ENCODE measurements around the gene CCDC134.
"Not testable (repeated sequence)": the region's sequence is repeated elsewhere in the genome, so short reads cannot be mapped to it uniquely, and the experiment has no call there.

Gene CCDC134

DNA sequence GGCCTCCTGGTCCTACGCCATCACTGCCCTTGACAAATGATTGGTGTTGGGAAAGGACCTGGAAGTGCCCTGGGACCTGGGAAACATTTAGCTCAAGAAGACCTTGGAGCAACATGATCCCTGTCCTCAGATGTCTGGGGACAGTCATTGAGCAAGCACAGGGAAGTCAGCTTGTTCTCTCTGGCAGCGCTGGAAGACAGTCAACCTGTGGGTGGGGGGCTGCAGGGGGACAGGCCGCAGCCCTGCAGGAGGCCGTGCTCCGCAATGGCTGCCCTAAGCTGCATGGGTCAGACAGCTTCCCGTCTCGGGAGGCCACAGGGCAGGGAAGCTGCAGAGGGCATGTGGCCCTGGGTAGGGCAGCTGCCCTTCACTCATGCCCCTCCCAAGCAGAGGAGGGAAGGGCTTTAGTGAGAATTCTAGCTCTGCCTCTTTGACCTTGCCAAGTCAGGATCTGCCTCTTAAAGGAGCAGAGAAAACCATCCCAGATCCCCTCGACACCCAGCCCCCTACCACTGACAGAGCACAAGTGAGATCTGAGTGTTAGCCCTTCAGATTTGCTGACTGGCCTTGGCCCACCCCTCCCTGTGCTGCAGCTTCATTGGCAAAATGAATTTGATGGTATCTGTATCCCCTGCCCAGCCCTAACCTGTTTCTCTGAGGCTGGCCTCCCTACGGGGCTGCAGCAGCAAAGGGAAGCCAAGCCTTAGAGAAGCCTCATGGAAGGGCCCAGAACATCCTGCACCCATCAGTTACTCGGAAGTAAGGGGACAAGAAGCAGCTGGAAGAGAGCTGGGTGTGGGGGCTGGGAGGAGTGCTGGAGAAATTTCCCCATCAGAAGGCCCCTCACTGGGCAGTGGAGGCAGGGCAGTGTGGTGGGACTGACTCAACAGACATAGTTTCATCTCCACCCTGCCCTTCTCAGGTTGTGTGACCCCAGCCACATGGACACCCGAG is 26.2 kb downstream of the CCDC134 start:
- no peak for DNase-seq

GRCh38 chr22:41827671-41828070 is 27.2 kb downstream of the CCDC134 start:
- DNase-seq, result no peak

GRCh38 chr22:41828516-41828915 is 28.0 kb downstream of the CCDC134 start:
- peak; percentile 52 for DNase-seq

- no peak for DNase-seq
These were observed 29.7 kb downstream of the CCDC134 start for GRCh38 chr22:41830174-41830573.

DNA sequence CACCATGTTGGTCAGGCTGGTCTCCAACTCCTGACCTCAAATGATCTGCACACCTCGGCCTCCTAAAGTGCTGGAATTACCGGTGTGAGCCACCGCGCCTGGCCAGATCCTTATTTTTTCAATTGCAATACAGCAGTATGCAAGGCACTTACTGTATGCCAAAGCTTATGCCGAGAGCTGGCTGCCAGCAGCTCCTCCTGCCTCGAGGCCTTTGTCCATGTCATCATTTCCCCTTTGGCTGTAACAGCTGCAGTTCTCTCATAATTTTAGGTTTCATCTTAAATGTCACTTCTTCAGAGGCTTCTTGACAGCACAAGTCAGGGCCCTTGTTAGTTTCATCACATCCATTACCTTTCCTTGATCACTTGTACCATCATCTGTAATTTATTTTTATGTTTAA is 30.9 kb downstream of the CCDC134 start:
- DNase-seq, result no peak

DNA sequence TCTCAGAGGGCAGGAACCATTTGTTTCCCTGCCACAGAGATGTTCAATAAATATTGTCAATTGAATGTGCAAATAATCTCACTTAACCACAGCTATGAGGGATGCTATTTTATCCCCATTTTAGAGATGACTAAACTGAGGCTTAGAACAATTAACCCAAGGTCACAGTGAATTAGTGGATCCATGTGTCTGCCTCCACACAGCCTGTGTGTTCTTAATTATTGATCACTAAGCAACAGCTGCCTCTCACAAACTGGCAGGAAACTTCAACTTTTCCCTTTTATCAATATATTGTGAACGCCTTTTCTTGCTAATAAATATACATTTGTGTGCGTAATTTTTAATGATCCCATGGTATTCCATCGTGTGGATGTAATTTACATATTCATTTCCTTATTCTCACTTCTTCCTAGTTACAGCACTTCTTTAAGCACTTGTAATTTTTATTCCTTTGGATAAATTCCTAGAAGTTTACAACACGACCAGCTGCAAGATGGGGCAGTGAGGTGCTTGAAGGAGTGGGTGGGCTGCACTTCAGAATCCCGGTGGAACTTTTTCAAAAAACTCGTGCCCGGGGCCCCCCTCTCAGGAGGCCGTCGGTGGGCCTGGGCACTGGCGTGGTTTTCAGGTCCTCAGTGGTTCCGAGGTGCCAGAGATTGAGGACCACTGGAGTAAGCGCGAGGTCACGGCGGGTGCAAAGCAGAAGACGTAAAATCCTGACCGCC is 31.5 kb downstream of the CCDC134 start:
- DNase-seq, result no peak

- DNase-seq, result peak; percentile 86
These were observed 32.3 kb downstream of the CCDC134 start, which contains the start of gene SREBF2 for GRCh38 chr22:41832553-41833368. SREBF2 (plus strand) TSS chr22:41833105; CDS start chr22:41833271, 166 bp downstream.

- DNase-seq, result no peak
These were observed 33.0 kb downstream of the CCDC134 start for GRCh38 chr22:41833369-41834004.

DNA sequence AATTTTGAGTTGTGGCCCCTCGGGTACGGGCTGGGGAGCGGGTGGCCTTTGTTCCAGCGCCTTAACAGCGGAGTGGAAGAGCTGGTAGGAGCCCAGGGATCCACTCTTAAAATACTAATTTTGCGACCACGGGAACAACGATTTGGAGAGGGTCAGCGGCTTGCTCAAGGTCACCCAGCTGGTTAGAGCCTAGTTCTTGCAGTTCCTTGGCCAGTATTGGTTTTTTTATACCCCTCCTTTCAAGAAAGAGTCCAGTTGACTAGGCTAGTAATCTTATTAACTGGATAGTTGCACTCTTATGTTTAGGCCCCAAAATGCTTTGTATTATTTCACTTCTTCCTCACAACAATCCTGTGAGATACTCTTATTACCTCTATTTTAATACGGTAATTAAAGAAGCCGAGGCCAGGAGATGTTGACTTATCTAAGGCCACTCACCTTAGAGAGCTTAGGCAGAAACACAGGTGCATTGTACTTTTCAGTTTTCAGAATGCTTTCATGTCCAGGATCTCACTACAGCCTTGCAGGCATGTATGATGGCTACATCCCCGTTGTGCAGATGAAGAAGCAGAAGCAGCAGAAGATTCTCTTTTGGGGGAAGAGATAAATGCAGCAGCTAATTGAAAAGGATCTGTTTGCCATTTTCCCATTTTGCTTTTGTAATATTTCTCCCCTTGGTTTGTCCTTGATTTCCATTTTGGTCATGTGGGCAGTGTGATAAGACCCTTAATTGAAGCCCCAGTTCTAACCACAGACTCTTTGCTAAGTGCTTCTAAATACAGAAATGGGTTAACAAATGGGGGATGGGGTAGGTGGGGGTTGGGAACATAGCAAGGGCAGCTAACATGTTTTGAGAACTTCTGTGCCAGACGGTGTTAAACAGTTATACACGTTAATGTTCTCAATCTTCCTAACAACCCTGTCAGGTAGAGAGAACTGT is 33.8 kb downstream of the CCDC134 start:
- DNase-seq, result no peak

- not testable (repeated sequence) for DNase-seq
These were observed 35.0 kb downstream of the CCDC134 start for GRCh38 chr22:41835462-41835861.

DNA sequence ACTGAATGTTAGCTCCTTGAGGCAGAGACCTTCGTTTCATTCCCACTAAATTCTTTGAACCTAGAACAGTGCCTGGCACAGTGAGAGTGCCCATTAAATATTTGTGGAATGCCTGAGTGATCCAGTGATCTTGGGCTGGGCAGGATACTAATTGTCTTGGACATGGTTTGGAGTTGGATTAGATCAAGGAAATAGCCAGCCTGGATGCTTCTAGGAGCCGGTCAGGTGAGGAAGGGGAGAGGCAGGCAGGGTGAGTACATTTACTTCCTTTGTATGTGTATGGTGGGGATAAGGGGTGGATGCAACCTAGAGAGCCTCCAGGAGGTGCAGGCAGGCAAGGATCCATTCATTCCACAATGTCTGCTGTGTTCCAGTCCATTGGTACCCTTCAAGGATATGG is 36.1 kb downstream of the CCDC134 start:
- DNase-seq, result no peak

DNA sequence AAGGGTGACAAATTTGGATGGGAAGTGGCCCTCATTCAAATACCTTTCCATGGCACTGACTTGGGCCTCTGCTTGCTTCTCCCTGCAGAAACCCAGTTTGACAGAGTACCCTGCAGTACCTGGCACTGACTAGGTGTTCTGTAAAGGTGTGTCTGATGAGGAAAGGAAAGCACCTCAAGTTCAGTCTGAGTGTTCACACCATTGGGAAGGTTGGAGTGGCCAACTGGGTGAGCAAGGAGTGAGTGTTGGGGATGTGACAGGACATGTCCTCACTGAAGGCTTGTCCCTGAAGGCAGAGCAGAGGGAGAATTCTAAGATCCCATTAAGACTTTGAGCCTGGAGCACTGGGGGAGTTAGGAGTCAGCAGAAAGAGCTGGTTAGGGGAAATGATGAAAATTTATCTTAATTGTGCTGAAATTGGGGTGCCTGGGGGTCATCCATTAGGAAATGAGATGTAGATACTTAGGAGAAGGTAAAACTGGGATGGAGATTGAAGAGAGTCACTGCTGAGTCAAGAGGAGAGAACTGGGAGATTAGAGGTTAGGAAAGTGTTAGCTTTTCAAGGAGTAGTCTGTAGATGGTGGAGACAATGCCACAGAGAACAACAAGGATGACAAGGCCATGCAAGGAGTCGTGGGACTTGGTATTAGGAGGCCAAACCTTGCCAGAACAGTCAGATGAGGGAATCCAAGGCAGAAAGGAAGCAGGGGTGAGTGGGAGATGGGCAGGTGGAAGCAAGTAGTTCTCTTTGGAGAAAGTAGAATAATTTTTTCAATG is 38.6 kb downstream of the CCDC134 start:
- no peak for DNase-seq

DNA sequence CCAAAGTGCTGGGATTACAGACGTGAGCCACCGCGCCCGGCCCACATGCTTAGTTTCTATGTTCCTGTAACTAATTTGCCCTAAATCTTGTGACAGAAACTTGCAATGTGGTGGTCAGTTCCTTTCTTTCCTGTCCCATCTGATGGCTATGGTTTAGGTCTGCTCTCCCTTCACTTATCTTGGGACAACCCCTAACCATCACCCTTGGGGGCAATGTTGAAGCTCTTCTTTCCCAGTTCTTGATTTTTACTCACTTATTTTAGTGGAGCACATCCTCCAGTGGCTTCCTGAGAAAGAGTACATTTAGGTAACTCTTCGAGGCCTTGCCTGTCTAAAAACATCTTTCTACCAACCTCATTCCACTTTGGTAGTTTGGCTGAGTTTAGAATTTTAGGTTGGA is 39.7 kb downstream of the CCDC134 start:
- no peak for DNase-seq

- no peak for DNase-seq
These were observed 40.7 kb downstream of the CCDC134 start for GRCh38 chr22:41841085-41841712.

DNA sequence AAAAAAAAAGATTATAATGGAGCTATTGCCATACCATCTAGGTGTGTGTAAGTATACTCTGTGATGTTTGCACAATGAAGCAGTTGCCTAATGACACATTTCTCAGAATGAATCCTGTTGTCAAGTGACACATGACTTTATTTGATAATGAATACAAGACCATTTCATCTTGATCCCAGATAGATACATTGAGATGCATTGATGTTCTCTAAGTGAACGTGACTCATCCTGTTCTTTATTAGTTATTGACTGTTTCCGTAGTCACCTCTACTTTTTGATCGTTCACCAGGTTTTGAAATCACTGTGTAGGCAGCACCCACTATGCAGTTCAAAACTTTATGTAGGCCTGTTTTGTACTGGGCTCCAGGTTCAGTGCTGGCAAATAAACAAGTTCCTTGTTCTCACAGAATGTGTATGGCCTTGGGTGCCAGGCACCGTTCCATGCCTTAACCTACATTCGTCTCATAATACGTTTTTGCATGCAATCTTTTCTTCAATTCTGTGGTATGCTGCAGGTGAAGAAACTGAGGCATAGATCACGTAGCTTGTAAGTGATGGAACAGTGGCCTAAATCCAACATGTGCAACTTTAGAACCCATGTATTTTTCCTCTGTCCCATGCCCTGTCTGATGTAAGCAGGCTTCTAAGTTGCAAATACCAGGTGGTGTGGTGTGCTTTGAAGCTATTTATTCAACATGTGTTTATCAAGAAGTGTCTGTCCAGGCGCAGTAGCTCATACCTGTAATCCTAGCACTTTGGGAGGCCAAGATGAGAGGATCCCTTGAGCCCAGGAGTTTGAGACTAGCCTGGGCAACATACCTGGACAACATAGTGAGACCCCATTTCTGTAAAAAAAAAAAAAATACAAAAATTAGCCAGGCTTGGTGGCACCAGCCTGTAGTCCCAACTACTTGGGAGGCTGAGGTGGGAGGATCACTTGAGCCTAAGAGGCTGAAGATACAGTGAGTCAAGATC is 42.8 kb downstream of the CCDC134 start:
- no peak for DNase-seq

DNA sequence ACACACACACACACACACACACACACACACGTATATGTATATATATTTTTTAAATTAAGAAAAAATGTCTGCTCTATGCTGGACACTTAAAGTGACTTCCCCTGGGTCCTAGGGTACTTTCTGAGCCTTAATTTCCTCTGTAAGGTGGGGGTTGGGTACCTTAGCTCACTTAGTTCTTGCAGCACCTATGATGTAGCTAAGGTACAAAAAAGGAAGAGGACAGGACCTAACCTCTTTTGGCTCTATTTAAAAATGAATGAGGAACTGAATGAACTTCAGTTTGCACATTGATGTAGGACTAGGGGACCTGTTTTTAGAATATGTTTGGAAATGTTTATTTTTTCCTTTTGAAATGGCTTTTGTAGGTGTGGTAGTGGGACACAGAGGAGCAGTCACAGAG is 43.6 kb downstream of the CCDC134 start:
- DNase-seq, result no peak

- no peak for DNase-seq
These were observed 44.0 kb downstream of the CCDC134 start for GRCh38 chr22:41844513-41844912.

- no peak for DNase-seq
These were observed 45.1 kb downstream of the CCDC134 start for GRCh38 chr22:41845380-41846267.
